ENCODE results near the gene RTP4. TPM values are rescaled to one million over a fixed set of nuclear protein-coding genes. Genes with fewer than 3 reads are reported as not detected.

Gene RTP4, protein sequence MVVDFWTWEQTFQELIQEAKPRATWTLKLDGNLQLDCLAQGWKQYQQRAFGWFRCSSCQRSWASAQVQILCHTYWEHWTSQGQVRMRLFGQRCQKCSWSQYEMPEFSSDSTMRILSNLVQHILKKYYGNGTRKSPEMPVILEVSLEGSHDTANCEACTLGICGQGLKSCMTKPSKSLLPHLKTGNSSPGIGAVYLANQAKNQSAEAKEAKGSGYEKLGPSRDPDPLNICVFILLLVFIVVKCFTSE
- 1 to 10 TPM; 1.4 to 2.1 TPM for total RNA-seq
- long read RNA-seq, partial matches to known transcripts, result 0 of 1 reads
- long read RNA-seq, other reads (novel, unspliced or antisense), result 0 of 1 reads

DNA sequence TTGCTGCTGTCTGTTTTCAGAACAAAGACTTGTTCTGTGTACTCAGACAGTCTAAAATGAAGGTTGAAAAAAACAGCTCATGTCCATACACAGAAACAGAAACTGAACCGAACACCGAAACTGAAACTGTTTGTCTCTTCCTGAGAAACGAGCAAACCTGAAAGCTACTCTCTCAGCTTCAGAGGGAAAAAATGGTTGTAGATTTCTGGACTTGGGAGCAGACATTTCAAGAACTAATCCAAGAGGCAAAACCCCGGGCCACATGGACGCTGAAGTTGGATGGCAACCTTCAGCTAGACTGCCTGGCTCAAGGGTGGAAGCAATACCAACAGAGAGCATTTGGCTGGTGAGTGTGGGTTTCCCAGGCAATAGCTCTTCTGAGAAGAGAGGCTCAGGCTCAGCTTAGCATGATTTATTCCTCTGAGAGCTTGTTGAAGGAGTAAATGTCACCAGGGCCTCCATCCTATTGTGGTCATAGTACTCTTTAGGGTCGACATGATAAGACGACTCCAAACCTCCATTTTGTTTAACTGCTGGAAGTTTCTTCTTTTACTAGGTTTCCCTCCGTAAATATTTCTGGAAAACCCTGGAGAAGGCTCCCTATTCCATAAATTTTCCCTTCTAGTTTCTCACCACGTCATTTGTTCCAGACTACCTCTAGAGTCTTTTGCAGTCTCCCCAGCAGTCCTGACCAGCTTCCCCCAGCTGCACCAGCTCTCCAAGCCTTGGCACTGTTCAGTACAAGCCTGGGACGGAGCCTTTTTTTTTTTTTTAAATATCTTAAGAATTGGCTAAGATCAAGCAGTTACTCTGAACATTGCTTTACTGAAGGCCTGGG, at the start of gene RTP4:
RTP4 (plus strand) TSS at position 135 of the 838 bp plus-strand sequence; CDS start at position 192, 57 bp downstream.
- DNase-seq (no peak), ATAC-seq (peak; percentile 81 to 83)
- intact Hi-C loops (cut with DNase I), result no loop called here

DNA sequence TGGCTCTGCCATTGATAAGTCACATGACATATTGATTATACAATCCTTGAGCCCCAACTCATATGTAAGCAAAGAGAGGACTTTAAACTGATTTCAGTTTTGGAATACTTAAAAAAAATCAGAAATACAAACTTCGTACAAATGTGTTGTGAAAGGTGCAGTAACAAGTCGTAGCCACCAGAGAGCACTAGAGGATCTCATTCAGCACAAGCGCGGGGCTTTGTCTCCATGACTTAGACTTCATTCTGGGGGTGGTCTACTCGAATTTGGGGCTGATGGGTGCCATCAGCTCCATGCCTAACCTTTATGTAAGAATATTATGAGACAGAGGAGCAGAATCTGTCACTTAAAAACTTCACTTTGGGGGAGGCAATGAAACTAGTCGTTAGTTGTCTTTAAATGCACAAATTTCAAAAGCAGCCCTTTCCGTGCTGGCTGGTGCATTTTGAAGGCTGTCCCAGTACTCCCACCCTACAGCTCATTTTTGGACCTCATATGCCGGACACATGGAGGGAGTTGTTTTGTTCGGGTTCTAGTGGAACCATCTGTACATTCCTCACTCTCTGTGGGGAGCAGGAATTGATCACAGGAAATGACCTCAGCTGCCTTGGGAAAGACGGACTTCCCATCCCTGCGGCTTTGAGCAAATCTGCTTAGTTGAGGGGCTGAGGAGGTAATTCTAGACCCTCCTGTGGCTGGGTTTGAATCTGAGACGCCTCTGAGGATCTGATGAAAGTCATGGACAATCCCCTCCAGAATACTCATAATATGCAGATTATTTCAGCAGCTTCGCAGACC, 49.2 kb upstream of the RTP4 start:
- intact Hi-C loops (cut with DNase I), result loop anchor here (1.0 to 5.0 kb wide), 4 partner anchors 97 to 395 kb away; no protein-coding TSS in a partner anchor
- DNase-seq, result peak; percentile 53
- ATAC-seq, result peak; percentile 66 to 71

DNA sequence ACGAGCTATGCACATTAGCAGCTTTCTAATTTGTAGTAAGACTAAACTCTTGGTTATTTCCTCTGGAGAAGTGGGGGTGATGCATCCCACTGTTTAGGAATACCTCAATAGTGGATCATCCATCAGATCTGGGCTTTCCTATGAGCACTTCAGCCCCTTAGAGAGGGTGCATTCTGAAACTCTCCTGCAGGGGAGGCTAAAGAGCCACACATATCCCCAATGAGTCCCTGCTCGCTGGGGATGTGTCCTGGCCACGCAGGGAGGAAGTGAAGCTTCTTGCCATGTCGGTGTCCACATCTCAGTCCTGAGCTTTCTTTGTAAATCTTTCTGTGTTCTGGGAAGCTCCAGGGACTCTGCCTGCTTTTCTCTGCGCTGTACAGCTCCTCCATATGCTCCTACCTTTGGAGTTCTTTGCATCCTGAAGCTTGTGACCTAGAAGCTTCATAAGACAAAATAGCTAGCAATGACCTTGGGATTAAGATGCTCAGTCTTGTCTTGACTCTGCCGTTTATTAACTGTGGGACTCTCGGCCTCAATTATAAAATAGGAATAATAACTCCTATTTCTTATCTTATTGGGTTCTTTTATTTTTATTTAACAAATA, 48.4 kb upstream of the RTP4 start:
- intact Hi-C loops (cut with DNase I), result loop anchor here (1.0 to 5.0 kb wide), 3 partner anchors 98 to 361 kb away; no protein-coding TSS in a partner anchor
- ATAC-seq, result peak; percentile 91 to 97
- DNase-seq, result peak; percentile 75

DNA sequence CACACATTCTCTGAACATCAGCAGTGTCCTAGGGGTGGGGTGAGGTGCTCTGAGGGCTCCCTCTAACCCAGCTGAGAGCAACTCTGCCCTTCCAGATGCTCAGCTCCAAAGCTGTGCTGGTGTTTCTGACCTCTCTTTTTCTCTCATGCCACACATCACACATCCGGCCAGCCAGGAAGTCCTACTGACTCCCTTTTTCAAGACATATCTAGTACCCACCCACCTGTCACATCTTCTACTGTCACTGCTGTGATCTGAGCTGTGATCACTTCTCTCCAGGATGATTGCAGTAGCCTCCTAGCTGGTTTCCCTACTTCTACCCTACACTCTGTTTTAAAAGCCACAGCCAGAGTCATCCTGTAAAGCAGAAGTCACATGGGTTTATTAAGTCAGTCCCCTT, 46.4 kb upstream of the RTP4 start:
- intact Hi-C loops (cut with DNase I), result no loop called here
- ATAC-seq, result no peak
- no peak for DNase-seq

DNA sequence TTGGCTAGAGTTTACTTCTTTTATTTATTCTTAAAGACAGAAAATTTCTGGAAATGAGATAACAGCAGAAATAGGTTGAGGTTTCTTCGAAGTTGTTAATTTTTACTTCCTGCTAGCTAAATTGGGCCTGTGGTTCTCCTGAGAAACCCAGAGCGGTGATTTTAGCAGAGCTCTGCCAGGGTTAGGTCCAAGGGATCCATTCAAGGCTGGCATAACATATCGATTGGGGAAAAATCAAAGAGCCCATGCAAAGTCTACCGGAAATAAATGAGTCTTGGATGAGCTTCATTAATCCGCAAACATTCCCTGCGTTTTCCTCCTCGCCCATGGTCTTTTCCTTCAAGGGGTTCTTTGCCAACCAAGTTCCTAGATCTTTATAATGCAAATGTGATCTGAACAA, 45.9 kb upstream of the RTP4 start:
- DNase-seq (no peak), ATAC-seq (no peak)
- intact Hi-C loops (cut with DNase I), result no loop called here

DNA sequence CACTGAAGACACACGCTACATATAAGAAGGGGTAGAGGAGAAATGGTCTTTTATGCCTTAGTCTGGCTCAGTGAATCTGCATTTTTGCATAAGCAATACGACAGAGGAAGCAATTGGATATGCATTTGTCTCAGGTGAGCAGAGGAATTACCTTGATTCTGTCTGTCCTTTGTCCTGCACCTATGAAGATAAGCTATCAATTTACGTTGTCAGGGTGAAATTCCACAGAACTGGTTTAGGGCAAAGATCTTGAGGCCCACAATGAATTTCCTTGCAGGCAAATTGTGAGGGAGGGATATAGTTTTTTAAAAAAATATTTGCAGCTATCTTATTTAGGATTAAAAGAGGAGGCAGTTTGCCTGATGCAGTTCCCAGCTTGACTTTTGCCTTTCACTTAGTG, 45.1 kb upstream of the RTP4 start:
- DNase-seq, result no peak
- no peak for ATAC-seq
- intact Hi-C loops (cut with DNase I), result no loop called here

DNA sequence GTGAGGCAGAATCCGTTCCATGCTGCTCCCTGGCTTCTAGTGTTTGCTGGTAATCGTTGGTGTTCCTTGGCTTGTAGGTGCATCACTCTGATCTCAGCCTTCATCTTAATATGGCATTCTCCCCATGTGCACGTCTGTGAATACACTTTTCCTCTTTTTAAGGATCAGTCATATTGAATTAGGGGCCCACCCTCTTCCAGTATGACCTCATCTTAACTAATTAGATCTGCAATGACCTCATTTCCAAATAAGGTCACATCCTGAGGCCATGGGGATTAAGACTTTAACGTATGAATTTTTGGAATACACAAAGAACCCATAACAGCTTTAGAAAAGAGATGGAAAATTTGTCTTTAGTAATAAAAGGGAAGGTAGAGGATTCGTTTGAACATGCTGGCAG, 42.6 kb upstream of the RTP4 start:
- no peak for DNase-seq
- ATAC-seq, result no peak
- intact Hi-C loops (cut with DNase I), result no loop called here

DNA sequence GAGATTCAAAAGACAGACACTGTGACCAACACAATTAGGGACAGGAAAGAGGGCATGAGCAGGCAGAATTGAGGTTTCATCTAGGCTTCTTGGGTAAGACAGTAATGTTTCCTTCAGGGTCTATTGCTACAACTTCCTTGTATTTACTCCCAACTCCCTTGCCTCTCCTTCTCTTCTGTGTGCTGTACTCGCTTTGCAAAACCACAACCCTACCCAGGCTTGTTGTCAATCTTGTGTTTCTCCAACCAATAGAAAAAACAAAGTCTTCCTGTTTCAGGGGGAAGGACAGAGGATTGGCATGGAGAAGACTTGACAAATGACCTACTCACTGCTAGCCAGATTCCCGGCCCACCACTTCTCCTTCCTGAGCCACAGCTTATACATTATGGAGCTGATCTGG, 40.3 kb upstream of the RTP4 start:
- ATAC-seq, result no peak
- DNase-seq, result no peak
- intact Hi-C loops (cut with DNase I), result no loop called here

DNA sequence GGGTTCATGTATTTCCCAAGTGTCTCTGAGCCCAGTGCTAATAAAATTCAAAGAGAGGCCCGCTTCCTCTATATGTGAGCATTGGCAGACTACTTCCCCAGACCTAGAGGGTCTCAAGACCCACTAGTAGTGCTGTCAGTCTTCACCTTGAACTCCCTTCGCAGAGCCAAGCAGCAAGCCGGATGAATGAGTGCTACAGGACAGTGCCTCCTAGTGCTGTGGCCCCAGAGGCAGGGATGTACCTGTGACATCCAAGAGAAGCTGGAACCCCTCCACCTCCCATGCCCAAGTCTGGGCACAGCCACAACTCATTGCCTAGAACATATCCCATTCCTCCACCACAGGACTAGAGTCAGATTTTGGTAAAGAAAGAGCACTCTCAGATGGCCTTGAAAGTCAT, 39.5 kb upstream of the RTP4 start:
- DNase-seq (no peak), ATAC-seq (no peak)
- intact Hi-C loops (cut with DNase I), result no loop called here

DNA sequence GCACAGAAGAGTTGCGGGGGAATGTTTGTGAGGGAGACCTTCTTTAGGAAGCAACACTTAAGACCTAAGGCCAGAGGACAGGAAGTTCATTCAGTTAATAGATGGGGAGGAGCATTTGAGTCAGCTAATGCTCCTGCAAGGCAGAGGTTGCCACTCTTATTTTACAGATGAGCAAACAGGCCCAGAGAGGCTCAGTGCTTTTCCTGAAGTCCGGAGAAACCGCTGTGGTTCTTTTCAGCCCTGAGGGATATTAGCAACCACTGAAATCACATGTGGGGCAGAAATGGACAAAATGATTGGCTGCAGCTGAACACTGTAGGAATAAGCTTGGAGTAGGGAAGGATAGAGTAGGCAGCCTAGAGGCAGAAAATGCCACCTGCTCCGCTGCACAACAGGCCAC, 33.3 kb upstream of the RTP4 start:
- DNase-seq (no peak), ATAC-seq (no peak)
- intact Hi-C loops (cut with DNase I), result no loop called here

DNA sequence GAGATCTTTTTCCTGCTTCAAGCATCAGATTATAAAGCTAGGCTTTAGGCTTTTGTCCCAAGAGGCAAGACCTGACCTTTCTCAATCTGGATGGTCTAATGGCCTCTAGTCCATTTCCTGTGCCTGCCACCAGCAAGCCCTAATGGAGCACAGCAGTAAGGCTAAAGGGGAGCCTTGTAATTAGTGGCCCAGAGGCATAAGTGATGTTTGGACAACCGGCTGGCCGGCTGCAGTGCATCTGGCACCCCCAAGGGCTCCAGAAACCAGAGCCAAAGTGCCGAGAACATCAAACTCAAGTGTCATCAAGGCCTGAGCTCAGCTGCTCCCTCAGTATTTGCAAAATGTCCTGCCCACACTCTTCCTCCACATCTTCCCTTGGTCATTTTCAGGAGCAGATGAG, 31.9 kb upstream of the RTP4 start:
- ATAC-seq, result no peak
- intact Hi-C loops (cut with DNase I), result no loop called here
- no peak for DNase-seq

DNA sequence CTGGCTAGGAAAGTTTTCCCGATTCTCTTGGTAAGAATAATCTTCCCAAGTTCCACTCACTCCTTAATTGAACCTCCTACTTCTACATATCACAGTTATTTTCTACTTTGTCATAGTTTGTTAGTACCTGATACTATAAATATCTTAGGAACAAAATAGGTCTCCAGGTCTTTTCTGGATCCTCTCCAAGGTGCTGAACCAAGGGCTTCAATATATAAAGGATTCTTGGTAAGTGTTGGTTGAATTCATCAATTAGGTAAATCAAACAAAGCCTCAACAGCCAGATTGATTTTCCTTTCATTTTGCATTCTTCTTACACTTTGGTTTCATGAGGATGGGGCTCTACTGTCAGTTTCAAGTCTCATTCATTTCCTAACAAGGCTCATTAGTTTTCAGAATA, 27.6 kb upstream of the RTP4 start:
- ATAC-seq, result no peak
- DNase-seq, result no peak
- intact Hi-C loops (cut with DNase I), result no loop called here

DNA sequence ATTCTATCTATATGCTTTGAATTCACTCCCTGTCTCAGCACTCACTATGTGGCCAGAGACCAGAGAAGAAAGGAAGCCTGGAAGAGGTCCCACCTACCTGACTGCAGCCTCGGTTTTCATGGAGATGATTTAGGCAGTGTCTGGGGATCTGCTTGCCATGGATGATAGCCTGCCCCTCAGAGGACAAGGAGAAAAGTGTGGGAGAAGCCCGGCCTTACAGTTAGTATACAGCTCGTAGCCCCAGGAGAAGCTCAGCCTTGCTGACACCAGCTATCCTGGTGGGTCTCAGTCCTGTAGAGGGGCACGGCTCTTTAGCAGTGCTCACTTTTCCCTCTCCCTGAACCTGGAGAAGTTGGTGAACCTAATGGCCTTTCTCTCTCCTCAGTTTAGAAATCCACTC, 25.9 kb upstream of the RTP4 start:
- intact Hi-C loops (cut with DNase I), result no loop called here
- no peak for DNase-seq
- ATAC-seq, result no peak

DNA sequence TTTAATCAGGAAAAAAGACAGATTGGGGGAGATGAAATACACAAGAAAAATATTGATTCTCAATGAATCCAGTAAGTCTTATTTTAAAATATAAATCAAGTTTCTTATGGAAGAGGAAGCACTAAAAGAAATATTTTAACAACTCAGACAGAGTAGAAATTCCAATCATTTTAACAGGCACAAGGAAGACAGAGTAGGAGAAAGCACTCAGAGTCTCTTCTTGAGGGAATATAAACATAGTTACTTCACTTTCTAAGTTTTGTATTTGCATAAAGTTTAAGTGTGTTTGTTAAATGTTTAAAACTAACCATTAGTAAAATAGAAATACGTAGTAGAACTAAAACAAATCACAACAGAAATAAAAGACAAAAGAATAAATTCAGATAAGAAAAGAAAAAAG, 24.5 kb upstream of the RTP4 start:
- intact Hi-C loops (cut with DNase I), result no loop called here
- DNase-seq (no peak), ATAC-seq (no peak)

DNA sequence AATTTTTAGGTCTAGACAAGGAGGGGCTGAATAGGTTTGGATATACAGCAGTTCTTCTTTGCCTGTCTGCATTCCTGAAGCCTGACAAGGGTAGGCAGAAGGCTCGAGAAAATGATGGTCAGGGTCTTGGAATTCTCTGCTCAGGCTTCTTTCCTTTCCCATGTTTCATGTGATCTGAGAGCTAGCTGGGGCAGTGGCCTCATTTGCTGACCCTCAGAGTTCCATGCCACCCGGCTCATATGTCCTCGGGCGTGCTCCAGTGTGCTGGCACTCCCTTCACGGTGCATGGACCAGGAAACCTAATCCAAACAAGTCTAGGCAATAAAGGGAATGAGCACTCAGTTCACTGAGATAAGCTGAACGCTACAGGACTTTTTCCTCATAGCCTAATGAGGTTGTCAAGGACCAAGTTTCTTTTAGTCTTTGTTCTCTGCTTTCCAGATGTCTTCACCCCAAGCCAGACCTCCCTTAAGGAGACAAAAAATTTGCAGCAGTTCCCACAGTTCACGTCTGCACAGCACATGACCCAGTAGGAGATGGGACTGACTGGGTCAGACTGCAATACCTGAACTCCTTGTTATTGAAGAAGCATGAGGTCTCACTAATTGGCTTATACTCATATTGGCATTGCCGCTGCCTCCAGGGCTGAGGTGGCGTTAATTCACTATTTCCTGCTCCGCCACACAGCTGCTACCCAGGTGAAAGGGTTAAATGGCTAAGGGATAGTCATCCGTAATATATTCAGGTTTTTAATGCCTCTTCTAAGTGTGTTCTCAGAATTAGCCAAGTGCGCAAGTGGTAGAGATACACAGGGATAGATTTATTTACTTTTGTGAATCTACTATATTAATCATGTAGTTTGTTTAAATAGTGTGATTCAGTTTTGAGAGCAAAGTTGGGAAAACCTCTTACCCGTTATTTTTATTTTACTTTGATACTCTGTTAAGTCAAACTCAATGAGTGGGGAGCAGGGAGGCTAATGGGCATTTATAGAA, 15.3 kb upstream of the RTP4 start:
- no peak for DNase-seq
- no peak for ATAC-seq
- intact Hi-C loops (cut with DNase I), result no loop called here

DNA sequence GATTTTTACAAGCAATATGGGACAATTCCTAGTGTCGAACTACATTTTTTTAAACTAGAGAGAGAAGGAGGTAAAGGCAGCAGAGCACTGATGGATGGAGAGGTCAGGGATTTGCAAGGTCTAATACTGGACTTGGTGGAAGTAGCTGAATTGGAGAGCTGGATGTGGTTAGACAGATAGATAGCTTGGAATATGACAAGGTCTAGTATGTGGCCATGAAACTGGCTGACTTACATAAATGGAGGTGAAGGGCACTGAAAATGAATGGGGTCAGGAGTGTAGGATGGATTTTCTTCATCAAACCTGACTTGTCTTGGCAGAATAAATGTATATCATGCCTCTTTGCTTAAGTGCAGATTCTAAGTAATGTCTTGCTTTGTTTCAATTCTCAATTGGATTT, 10.1 kb upstream of the RTP4 start:
- ATAC-seq, result no peak
- intact Hi-C loops (cut with DNase I), result no loop called here
- no peak for DNase-seq

DNA sequence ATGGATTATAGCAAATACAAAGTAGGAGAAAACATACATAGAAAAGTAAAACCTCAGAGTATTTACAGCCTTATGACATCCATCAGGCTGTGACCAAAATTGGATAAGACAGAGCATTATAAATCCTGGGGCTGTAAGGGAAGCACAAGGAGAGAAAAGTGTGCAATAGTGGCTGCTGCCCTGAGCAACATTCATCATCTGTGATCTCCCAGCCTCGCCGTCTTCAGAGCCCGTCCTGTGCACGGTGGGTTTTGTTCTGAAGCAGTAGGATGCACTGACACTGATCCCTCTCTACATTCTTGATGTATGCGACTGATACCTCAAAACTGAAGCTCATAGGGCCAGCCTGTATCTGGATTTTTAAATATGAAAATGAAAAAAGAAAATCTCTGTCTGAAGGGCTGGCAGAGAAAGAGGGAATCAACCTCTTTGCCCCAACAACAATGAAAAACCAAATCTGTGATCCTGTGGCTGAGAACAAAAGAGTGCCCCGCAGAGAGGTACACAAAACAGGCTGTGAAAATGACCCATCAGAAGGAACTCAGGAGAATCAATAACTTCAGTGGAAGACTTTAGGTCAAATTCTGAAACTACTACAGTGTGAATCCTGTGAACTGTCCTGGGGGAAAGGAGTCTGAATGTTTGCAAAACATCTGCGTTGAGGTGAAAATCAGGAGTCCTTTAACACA, 8.2 kb upstream of the RTP4 start:
- DNase-seq (no peak), ATAC-seq (no peak)
- intact Hi-C loops (cut with DNase I), result no loop called here

DNA sequence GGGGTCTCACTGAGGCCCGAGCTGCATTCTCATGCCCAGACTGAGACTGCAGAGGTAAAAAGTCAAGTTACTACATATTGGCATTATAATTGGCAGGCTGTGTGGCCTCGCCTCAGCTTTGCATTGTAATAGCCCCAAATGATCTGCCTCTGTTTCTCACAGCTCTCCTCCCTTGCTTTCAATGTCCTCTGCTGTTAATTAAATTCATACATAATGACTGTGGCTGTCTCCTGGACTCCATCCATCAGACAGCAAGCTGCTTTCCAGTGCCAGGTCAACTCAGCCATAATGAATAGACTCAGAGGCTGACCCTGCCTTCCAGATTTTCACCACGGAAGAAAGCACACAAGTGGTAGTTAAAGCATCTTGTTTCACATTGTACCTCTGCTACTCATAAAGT, 7.6 kb upstream of the RTP4 start:
- intact Hi-C loops (cut with DNase I), result no loop called here
- no peak for ATAC-seq
- no peak for DNase-seq

All from left cardiac atrium (tissue), 4 donors.